PC-9 (cell line): ENCODE results near the gene BEST2.

Experiments
- CTCF ChIP-seq: fragments of 200-600 bp; sonication (generic); conservative IDR thresholded peaks from 2 replicates; pipeline ENCODE4 v1.6.1; 2017; ENCODE audit warnings: mixed run types, antibody characterized with exemption, mild to moderate bottlenecking, moderate library complexity
- EZH2 ChIP-seq: fragments of 200-600 bp; sonication (generic); IDR thresholded peaks from 2 replicates; pipeline ENCODE4 v1.8.0; 2017; ENCODE audit warnings: antibody characterized with exemption, low read depth

GRCh38 chr19:12787458-12787857, 35.9 kb downstream of the BEST2 start:
- TF ChIP-seq CTCF = no peak
- TF ChIP-seq EZH2 = no peak
